HEK293 (cell line): ENCODE measurements around the gene RNF10.
A peak's percentile ranks its signal among the peaks of the same experiment; 100 is the strongest.

Experiments used
- CTCF ChIA-PET: fragments of 350-600 bp; formaldehyde crosslinking; extraction: SDS; loops from one replicate; lab custom pipeline; 2021; ENCODE audit warnings: antibody characterized with exemption; lab: Yijun Ruan, JAX
- POLR2A ChIA-PET: fragments of 300-600 bp; formaldehyde crosslinking; extraction: SDS; loops from one replicate; lab custom pipeline; 2020; ENCODE audit warnings: antibody characterized with exemption, inconsistent platforms; lab: Yijun Ruan, JAX
- H3K27ac ChIP-seq: fragments of 200-500 bp; sonication (Bioruptor generic); 2 replicates; pipeline ENCODE4 v1.5.1; 2014; ENCODE audit warnings: low read depth, low read length, control low read depth, inconsistent platforms; ENCODE audit errors: extremely low read depth
- H3K36me3 ChIP-seq, 2 experiments: fragments of 200-500 bp in 1 of 2; sonication (Bioruptor generic) in 1 of 2; 1 replicate in 1 of 2; 2 replicates in 1 of 2; pipeline ENCODE4 v1.5.1; 2014 to 2017; ENCODE audit warnings: inconsistent platforms in 2 of 2, low read length in 2 of 2; ENCODE audit not compliant: control insufficient read depth in 2 of 2, insufficient read depth in 1 of 2
- H3K4me1 ChIP-seq: fragments of 200-500 bp; sonication (Bioruptor generic); 2 replicates; pipeline ENCODE4 v1.5.1; 2014; ENCODE audit warnings: mild to moderate bottlenecking, low read length, inconsistent platforms; ENCODE audit not compliant: control insufficient read depth, insufficient read depth
- H3K4me3 ChIP-seq: 2 replicates; pipeline ENCODE4 v1.5.1; 2011; ENCODE audit warnings: low read depth, mild to moderate bottlenecking, control low read depth, low read length, moderate library complexity
- H3K9me3 ChIP-seq: fragments of 200-500 bp; sonication (Bioruptor generic); 2 replicates; pipeline ENCODE4 v1.5.1; 2014; ENCODE audit warnings: low read depth, low read length, inconsistent platforms; ENCODE audit not compliant: control insufficient read depth, insufficient read depth
- GLIS1 ChIP-seq: fragments of 450-650 bp; formaldehyde crosslinking; IDR thresholded peaks from 2 replicates; pipeline ENCODE4 v1.5.1; 2016; ENCODE audit warnings: missing biosample characterization, missing genetic modification characterization
- GLIS2 ChIP-seq: fragments of 450-650 bp; formaldehyde crosslinking; IDR thresholded peaks from 2 replicates; pipeline ENCODE4 v1.5.1; 2016; ENCODE audit warnings: missing biosample characterization, missing genetic modification characterization
- IKZF3 ChIP-seq: fragments of 450-650 bp; IDR thresholded peaks from 2 replicates; pipeline ENCODE4 v1.5.0; 2018; ENCODE audit warnings: missing biosample characterization, mild to moderate bottlenecking, missing genetic modification characterization, moderate library complexity
- KLF16 ChIP-seq: fragments of 450-650 bp; formaldehyde crosslinking; IDR thresholded peaks from 2 replicates; pipeline ENCODE4 v1.5.1; 2017; ENCODE audit warnings: missing biosample characterization, missing genetic modification characterization
- PRDM10 ChIP-seq: fragments of 450-650 bp; formaldehyde crosslinking; IDR thresholded peaks from 2 replicates; pipeline ENCODE4 v1.5.1; 2016; ENCODE audit warnings: missing biosample characterization, missing genetic modification characterization
- SCRT2 ChIP-seq: fragments of 450-650 bp; formaldehyde crosslinking; IDR thresholded peaks from 2 replicates; pipeline ENCODE4 v1.5.1; 2016; ENCODE audit warnings: missing biosample characterization, missing genetic modification characterization
- ZBTB10 ChIP-seq: fragments of 450-650 bp; formaldehyde crosslinking; IDR thresholded peaks from 2 replicates; pipeline ENCODE4 v1.5.1; 2016; ENCODE audit warnings: missing biosample characterization, missing genetic modification characterization
- ZBTB17 ChIP-seq: fragments of 450-650 bp; formaldehyde crosslinking; IDR thresholded peaks from 2 replicates; pipeline ENCODE4 v1.5.1; 2016; ENCODE audit warnings: missing biosample characterization, missing genetic modification characterization
- ZBTB20 ChIP-seq: fragments of 450-650 bp; formaldehyde crosslinking; IDR thresholded peaks from 2 replicates; pipeline ENCODE4 v1.5.1; 2016; ENCODE audit warnings: missing biosample characterization, missing genetic modification characterization
- ZBTB26 ChIP-seq: fragments of 450-650 bp; formaldehyde crosslinking; optimal IDR thresholded peaks from 2 replicates; pipeline ENCODE3; 2016; ENCODE audit warnings: missing biosample characterization, mild to moderate bottlenecking, missing genetic modification characterization
- ZBTB44 ChIP-seq: fragments of 450-650 bp; IDR thresholded peaks from 2 replicates; pipeline ENCODE4 v1.5.1; 2018; ENCODE audit warnings: missing biosample characterization, mild to moderate bottlenecking, missing genetic modification characterization
- ZBTB6 ChIP-seq: fragments of 450-650 bp; formaldehyde crosslinking; IDR thresholded peaks from 2 replicates; pipeline ENCODE4 v1.5.1; 2017; ENCODE audit warnings: missing biosample characterization, missing genetic modification characterization
- ZFHX2 ChIP-seq: fragments of 450-650 bp; formaldehyde crosslinking; conservative IDR thresholded peaks from 2 replicates; pipeline ENCODE4 v1.5.1; 2016; ENCODE audit warnings: missing biosample characterization, missing genetic modification characterization
- ZFP69B ChIP-seq: fragments of 450-650 bp; formaldehyde crosslinking; IDR thresholded peaks from 2 replicates; pipeline ENCODE4 v1.5.1; 2016; ENCODE audit warnings: missing biosample characterization, missing genetic modification characterization
- ZNF221 ChIP-seq: fragments of 450-650 bp; formaldehyde crosslinking; IDR thresholded peaks from 2 replicates; pipeline ENCODE4 v1.5.1; 2017; ENCODE audit warnings: missing biosample characterization, missing genetic modification characterization, borderline replicate concordance
- ZNF335 ChIP-seq: fragments of 450-650 bp; formaldehyde crosslinking; conservative IDR thresholded peaks from 2 replicates; pipeline ENCODE4 v1.5.1; 2016; ENCODE audit warnings: missing biosample characterization, missing genetic modification characterization
- ZNF391 ChIP-seq: fragments of 450-650 bp; formaldehyde crosslinking; IDR thresholded peaks from 2 replicates; pipeline ENCODE4 v1.5.1; 2016; ENCODE audit warnings: low read depth, missing biosample characterization, missing genetic modification characterization, borderline replicate concordance
- ZNF433 ChIP-seq: fragments of 450-650 bp; formaldehyde crosslinking; IDR thresholded peaks from 2 replicates; pipeline ENCODE4 v1.5.1; 2016; ENCODE audit warnings: missing biosample characterization, missing genetic modification characterization, low read depth

Gene RNF10

GRCh38 chr12:120495731-120496412 lies 38.3 kb upstream of the RNF10 start, which contains the start of gene DYNLL1 (continued):
- TF ChIP-seq GLIS1, result peak; percentile 70; the same call in 1 of the 2 replicates
- peak; percentile 30 for TF ChIP-seq ZBTB26 (tag by site-specific recombination)
- peak; percentile 70; the same call in 1 of the 2 replicates for TF ChIP-seq ZBTB10
- 0 out of 2 replicates have a peak, but pooled peaks have one; percentile 22 for TF ChIP-seq PRDM10 (tag by site-specific recombination)
- TF ChIP-seq IKZF3 (tag by site-specific recombination), result peak; percentile 90
- peak; percentile 69 for TF ChIP-seq KLF16 (tag by site-specific recombination)
- peak; percentile 43; the same call in 1 of the 2 replicates for TF ChIP-seq ZNF391

GRCh38 chr12:120496413-120497340 lies 37.5 kb upstream of the RNF10 start:
- H3K9me3 ChIP-seq, result no peaks in the 10 kb centered on the region
- H3K4me3 ChIP-seq, result peak overlapping the region; percentile 83
- H3K36me3 ChIP-seq, result peaks cover 4 to 32% of the 10 kb centered on the region in 2 experiments
- H3K27ac ChIP-seq, result peak overlapping the region; percentile 66; the same call in 1 of the 2 replicates
- peaks cover 3% of the 10 kb centered on the region; the same call in 1 of the 2 replicates for H3K4me1 ChIP-seq
- ChIA-PET POLR2A (interaction anchor here (0.6 to 3.0 kb wide), 31 partner anchors 8 to 475 kb away, joined by 3 to 38 read pairs (median 6); partner anchors contain the start of genes COQ5, POP5, RPLP0 and SIRT4), CTCF (interaction anchor here (0.5 to 1.2 kb wide), 5 partner anchors 8 to 86 kb away, joined by 3 to 5 read pairs (median 4); no protein-coding TSS in a partner anchor)
- TF ChIP-seq ZFHX2 (tag by site-specific recombination) (peak; percentile 71), ZFP69B (tag by site-specific recombination) (no peak), ZNF433 (tag by site-specific recombination) (no peak), GLIS1 (peak; percentile 91), SCRT2 (tag by site-specific recombination) (peak; percentile 89), ZBTB44 (no peak), ZBTB10 (0 out of 2 replicates have a peak, but pooled peaks have one; percentile 28), ZBTB6 (tag by site-specific recombination) (0 out of 2 replicates have a peak, but pooled peaks have one; percentile 40), ZNF221 (tag by site-specific recombination) (no peak), ZNF335 (tag by site-specific recombination) (peak; percentile 63), ZBTB17 (tag by site-specific recombination) (0 out of 2 replicates have a peak, but pooled peaks have one; percentile 28), GLIS2 (peak; percentile 51), ZBTB20 (tag by site-specific recombination) (peak; percentile 30; the same call in 1 of the 2 replicates)
